Colonic mucosa (tissue), 4 donors: ENCODE measurements around the gene NBEAL2. TPM values are rescaled to one million over a fixed set of nuclear protein-coding genes. Genes with fewer than 3 reads are reported as not detected.

Source experiments
- DNase-seq: peaks from one replicate; pipeline ENCODE4 v3.0.0-alpha.2; 2020
- H3K27ac ChIP-seq: fragments of 200-600 bp; one replicate; pipeline ENCODE4 v1.8.0; 2021
- H3K27me3 ChIP-seq: fragments of 200-600 bp; one replicate; pipeline ENCODE4 v1.8.0; 2021
- H3K36me3 ChIP-seq: fragments of 200-600 bp; one replicate; pipeline ENCODE4 v1.8.0; 2021
- H3K4me1 ChIP-seq: fragments of 200-600 bp; one replicate; pipeline ENCODE4 v1.8.0; 2021; ENCODE audit warnings: mild to moderate bottlenecking
- H3K4me3 ChIP-seq: fragments of 200-600 bp; one replicate; pipeline ENCODE4 v1.8.0; 2021
- H3K9ac ChIP-seq, 2 donors: one replicate each; pipeline ENCODE4 v1.7.0; 2013; ENCODE audit warnings: control low read depth in 2 of 2, low read depth in 2 of 2, low read length in 2 of 2
- H3K9me3 ChIP-seq: fragments of 200-600 bp; one replicate; pipeline ENCODE4 v1.8.0; 2021
- CTCF ChIP-seq: fragments of 200-600 bp; IDR thresholded peaks from one replicate; pipeline ENCODE4 v1.8.0; 2022; ENCODE audit warnings: antibody characterized with exemption, mild to moderate bottlenecking
- intact Hi-C: fragments of 100-400 bp; cut with DNase I; formaldehyde crosslinking; loops from one replicate; pipeline ENCODE4 v1.14.1; 2022
- total RNA-seq, 2 donors: library from RNA; stranded (reverse); fragmentation: NEBNext Ultra II Directional in 1 of 2; extraction: Animal tissue kit (Norgen Biotek cat#: 25700) in 1 of 2; gene quantifications; one replicate each; pipeline ENCODE4 v1.2.1, GENCODE V29; 2021
- donor health status: healthy.
- donor health status: DM: no; HTN: no; CAD: no.
- donor health status: DM: no; HTN: no; CAD: no.

NBEAL2 gene
- total RNA-seq, 2 donors from 2014 or later, result 40.9 to 106 TPM

GRCh38 chr3:47012342-47013230 lies 33.1 kb downstream of the NBEAL2 start:
- intact Hi-C loops, result no loop called here
- H3K9ac ChIP-seq, result no peak overlapping the region
- H3K27me3 ChIP-seq, result no peaks in the 10 kb centered on the region
- no peaks in the 10 kb centered on the region for H3K9me3 ChIP-seq
- H3K36me3 ChIP-seq, result no peaks in the 10 kb centered on the region
- no peak for TF ChIP-seq CTCF
- no peak overlapping the region for H3K4me3 ChIP-seq
- no peak overlapping the region for H3K27ac ChIP-seq
- DNase-seq, result peak; percentile 16
- H3K4me1 ChIP-seq, result no peaks in the 10 kb centered on the region

- TF ChIP-seq CTCF, result no peak
- Histone ChIP-seq H3K9me3 (no peaks in the 10 kb centered on the region), H3K36me3 (no peaks in the 10 kb centered on the region), H3K4me3 (no peak overlapping the region), H3K9ac (no peak overlapping the region), H3K27ac (no peak overlapping the region), H3K4me1 (no peaks in the 10 kb centered on the region), H3K27me3 (no peaks in the 10 kb centered on the region)
- DNase-seq, result no peak
- intact Hi-C loops, result no loop called here
Observed at GRCh38 chr3:47013231-47013630, 33.8 kb downstream of the NBEAL2 start.

GRCh38 chr3:47014036-47014435 lies 34.6 kb downstream of the NBEAL2 start:
- intact Hi-C loops, result no loop called here
- DNase-seq, result no peak
- Histone ChIP-seq H3K4me3 (no peak overlapping the region), H3K9ac (no peak overlapping the region), H3K36me3 (no peaks in the 10 kb centered on the region), H3K27me3 (no peaks in the 10 kb centered on the region), H3K27ac (no peak overlapping the region), H3K9me3 (no peaks in the 10 kb centered on the region), H3K4me1 (no peaks in the 10 kb centered on the region)
- TF ChIP-seq CTCF, result no peak

- no peak overlapping the region for H3K9ac ChIP-seq
- intact Hi-C loops, result no loop called here
- no peaks in the 10 kb centered on the region for H3K9me3 ChIP-seq
- no peak overlapping the region for H3K27ac ChIP-seq
- no peak for TF ChIP-seq CTCF
- no peaks in the 10 kb centered on the region for H3K27me3 ChIP-seq
- DNase-seq, result no peak
- H3K4me1 ChIP-seq, result no peaks in the 10 kb centered on the region
- no peak overlapping the region for H3K4me3 ChIP-seq
- H3K36me3 ChIP-seq, result peaks cover 6% of the 10 kb centered on the region
Observed at GRCh38 chr3:47015151-47015550, 35.7 kb downstream of the NBEAL2 start.

GRCh38 chr3:47016086-47016933 lies 36.8 kb downstream of the NBEAL2 start:
- no peak for TF ChIP-seq CTCF
- Histone ChIP-seq H3K36me3 (peaks cover 6% of the 10 kb centered on the region), H3K27ac (no peak overlapping the region), H3K4me1 (no peaks in the 10 kb centered on the region), H3K9ac (no peak overlapping the region), H3K27me3 (no peaks in the 10 kb centered on the region), H3K4me3 (no peak overlapping the region), H3K9me3 (no peaks in the 10 kb centered on the region)
- no peak for DNase-seq
- intact Hi-C loops, result no loop called here
